Mucosa of rectum (tissue), 2 donors: ENCODE measurements around the gene THUMPD3.
A peak's percentile ranks its signal among the peaks of the same experiment; 100 is the strongest.

ENCODE experiments used
- H3K27ac ChIP-seq, 2 donors: one replicate each; pipeline ENCODE4 v1.7.0; 2013; ENCODE audit warnings: inconsistent platforms in 2 of 2, low read depth in 2 of 2, low read length in 2 of 2
- H3K27me3 ChIP-seq, 2 donors: one replicate each; pipeline ENCODE4 v1.7.0; 2013; ENCODE audit warnings: low read length in 2 of 2; ENCODE audit not compliant: control insufficient read depth in 2 of 2, insufficient read depth in 2 of 2
- H3K36me3 ChIP-seq, 2 donors: one replicate each; pipeline ENCODE4 v1.7.0; 2013; ENCODE audit warnings: low read length in 2 of 2; ENCODE audit not compliant: control insufficient read depth in 2 of 2, insufficient read depth in 2 of 2
- H3K4me1 ChIP-seq, 2 donors: one replicate each; pipeline ENCODE4 v1.7.0; 2013; ENCODE audit warnings: low read length in 2 of 2, mild to moderate bottlenecking in 1 of 2; ENCODE audit not compliant: control insufficient read depth in 2 of 2, insufficient read depth in 2 of 2
- H3K4me3 ChIP-seq, 2 donors: one replicate each; pipeline ENCODE4 v1.7.0; 2013; ENCODE audit warnings: low read length in 2 of 2
- H3K9ac ChIP-seq, 2 donors: one replicate each; pipeline ENCODE4 v1.7.0; 2013; ENCODE audit warnings: low read length in 2 of 2, low read depth in 1 of 2, mild to moderate bottlenecking in 1 of 2
- H3K9me3 ChIP-seq, 2 donors: one replicate each; pipeline ENCODE4 v1.7.0; 2013; ENCODE audit warnings: low read length in 2 of 2; ENCODE audit not compliant: control insufficient read depth in 2 of 2
- donor health status: healthy.
- donor health status: Normal muscosa, but diverticular disease.

THUMPD3 gene

DNA sequence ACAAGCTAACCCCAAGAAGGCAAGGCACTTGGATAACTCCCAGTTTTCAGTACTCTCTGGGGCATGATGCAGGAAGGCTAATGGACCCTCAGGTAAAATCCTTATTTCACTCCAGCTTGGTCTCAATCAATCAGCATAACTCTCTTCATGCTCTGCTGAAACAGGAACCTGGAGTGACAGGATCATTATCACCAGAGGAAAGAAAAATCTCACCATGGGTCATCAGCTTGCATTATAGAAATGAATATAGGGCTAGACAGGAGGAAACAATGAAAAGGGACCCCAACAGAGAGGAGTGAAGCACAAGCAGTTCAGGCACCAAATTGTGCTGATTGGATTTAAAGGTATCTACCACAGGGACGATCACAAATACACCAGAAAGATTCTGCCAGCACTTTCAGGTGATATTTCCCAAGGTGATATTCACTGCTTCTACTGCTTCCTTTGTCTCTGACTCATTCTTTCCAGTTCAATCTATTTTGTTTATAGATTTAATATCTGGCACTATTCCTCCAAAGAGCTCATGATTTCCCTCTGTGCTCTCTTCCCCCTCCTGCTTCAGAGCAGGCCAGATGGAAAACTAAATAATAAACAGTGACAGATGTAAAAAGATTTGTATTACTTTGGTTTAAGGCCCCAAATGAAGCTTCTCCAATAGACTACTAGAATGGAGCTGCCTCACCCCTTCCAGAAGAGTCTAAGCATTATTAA lies 22.9 kb upstream of the THUMPD3 start:
- H3K4me3 ChIP-seq: no peak overlapping the region
- no peak overlapping the region for H3K9ac ChIP-seq
- no peaks in the 10 kb centered on the region for H3K9me3 ChIP-seq
- H3K36me3 ChIP-seq: no peaks in the 10 kb centered on the region
- H3K27ac ChIP-seq: peak overlapping the region in 1 of 2 donors; percentile 1
- peaks cover 15 to 16% of the 10 kb centered on the region in 2 donors for H3K4me1 ChIP-seq
- no peaks in the 10 kb centered on the region for H3K27me3 ChIP-seq

DNA sequence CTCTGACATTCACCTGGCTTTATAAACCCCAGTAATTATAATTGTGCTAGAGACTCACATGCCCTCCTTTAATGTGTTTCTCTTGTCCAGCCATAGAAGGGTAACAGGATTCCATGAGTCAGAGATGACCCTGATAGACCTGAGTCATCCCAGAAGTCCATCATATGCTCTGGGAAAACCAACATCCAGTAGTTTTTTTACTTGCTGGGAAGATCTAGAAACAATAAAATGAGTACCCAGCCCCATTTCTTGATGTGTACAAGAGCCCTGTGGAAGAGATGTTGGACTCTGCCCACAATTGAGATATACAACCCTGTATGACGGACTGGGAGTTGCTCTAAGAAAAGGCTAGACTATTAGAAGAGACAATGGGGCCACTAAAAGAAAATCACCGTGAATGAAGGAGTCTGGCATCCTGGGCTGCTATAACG lies 22.4 kb upstream of the THUMPD3 start:
- Histone ChIP-seq H3K9me3 (no peaks in the 10 kb centered on the region), H3K4me1 (peaks cover 15 to 16% of the 10 kb centered on the region in 2 donors), H3K27ac (peak overlapping the region in 1 of 2 donors; percentile 1)

GRCh38 chr3:9342696-9343095 lies 20.2 kb upstream of the THUMPD3 start:
- Histone ChIP-seq H3K4me1 (peaks cover 15 to 16% of the 10 kb centered on the region in 2 donors), H3K36me3 (no peaks in the 10 kb centered on the region), H3K27ac (peak overlapping the region; percentile 64 to 81), H3K9me3 (no peaks in the 10 kb centered on the region), H3K9ac (peak overlapping the region in 1 of 2 donors; percentile 12), H3K4me3 (peak overlapping the region; percentile 33 to 51), H3K27me3 (no peaks in the 10 kb centered on the region)

More for the DNA sequence above, 22.4 kb upstream of the THUMPD3 start:
- H3K9ac ChIP-seq: no peak overlapping the region
- H3K36me3 ChIP-seq: no peaks in the 10 kb centered on the region
- H3K27me3 ChIP-seq: no peaks in the 10 kb centered on the region
- H3K4me3 ChIP-seq: no peak overlapping the region

DNA sequence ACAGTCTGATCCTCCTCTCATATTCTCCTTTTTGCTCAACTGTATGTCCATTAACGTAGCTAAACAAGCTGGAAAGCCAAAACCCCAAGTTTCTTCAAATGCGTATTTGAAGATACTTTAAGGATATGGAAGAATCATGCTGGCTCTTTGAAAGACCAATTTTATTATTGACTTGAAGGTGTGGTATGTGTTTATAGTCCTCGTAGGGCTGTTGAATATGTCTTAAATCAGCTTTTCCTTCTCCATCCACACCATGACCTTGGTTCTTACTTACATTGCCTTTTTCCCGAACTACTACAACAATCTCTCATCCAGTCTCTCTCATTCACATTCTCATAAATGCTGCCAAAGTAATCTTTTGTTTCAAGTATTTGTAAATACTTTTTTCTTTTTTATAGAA lies 19.7 kb upstream of the THUMPD3 start:
- Histone ChIP-seq H3K4me1 (peaks cover 15 to 16% of the 10 kb centered on the region in 2 donors), H3K9ac (no peak overlapping the region), H3K4me3 (peak overlapping the region; percentile 33 to 51), H3K9me3 (no peaks in the 10 kb centered on the region), H3K27ac (peak overlapping the region; percentile 64 to 81), H3K27me3 (no peaks in the 10 kb centered on the region), H3K36me3 (no peaks in the 10 kb centered on the region)

GRCh38 chr3:9345041-9345440 lies 17.8 kb upstream of the THUMPD3 start:
- H3K27me3 ChIP-seq: no peaks in the 10 kb centered on the region
- H3K9ac ChIP-seq: no peak overlapping the region
- H3K36me3 ChIP-seq: no peaks in the 10 kb centered on the region
- no peak overlapping the region for H3K27ac ChIP-seq
- H3K9me3 ChIP-seq: no peaks in the 10 kb centered on the region
- no peak overlapping the region for H3K4me3 ChIP-seq
- peaks cover 12 to 16% of the 10 kb centered on the region in 2 donors for H3K4me1 ChIP-seq

DNA sequence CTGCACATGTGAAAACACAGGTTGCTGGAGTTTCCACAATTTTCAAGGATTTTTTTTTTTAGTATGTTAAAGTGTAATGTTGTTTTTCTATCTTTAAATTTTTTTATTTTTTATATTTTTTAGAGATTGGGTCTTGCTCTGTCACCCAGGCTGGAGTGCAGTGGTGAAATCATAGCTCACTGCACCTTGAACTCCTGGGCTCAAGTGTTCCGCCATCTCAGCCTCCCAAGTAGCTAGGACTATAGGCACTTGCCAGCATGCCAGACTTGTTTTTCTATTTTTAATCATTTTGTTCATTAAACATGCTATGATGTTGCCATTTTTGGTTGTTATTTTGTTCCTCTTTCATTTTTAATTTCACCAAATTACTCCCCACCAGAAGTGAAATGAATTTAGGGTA lies 16.7 kb upstream of the THUMPD3 start:
- no peak overlapping the region for H3K27ac ChIP-seq
- no peaks in the 10 kb centered on the region for H3K27me3 ChIP-seq
- H3K9me3 ChIP-seq: no peaks in the 10 kb centered on the region
- no peak overlapping the region for H3K9ac ChIP-seq
- H3K36me3 ChIP-seq: no peaks in the 10 kb centered on the region
- H3K4me1 ChIP-seq: peaks cover 9 to 11% of the 10 kb centered on the region in 2 donors
- H3K4me3 ChIP-seq: no peak overlapping the region

GRCh38 chr3:9347081-9347480 lies 15.8 kb upstream of the THUMPD3 start:
- H3K27ac ChIP-seq: no peak overlapping the region
- peaks cover 16 to 17% of the 10 kb centered on the region in 2 donors for H3K4me1 ChIP-seq
- no peak overlapping the region for H3K4me3 ChIP-seq
- no peaks in the 10 kb centered on the region for H3K9me3 ChIP-seq
- H3K36me3 ChIP-seq: no peaks in the 10 kb centered on the region
- H3K9ac ChIP-seq: no peak overlapping the region
- no peaks in the 10 kb centered on the region for H3K27me3 ChIP-seq

GRCh38 chr3:9347887-9348286 lies 15.0 kb upstream of the THUMPD3 start:
- H3K4me1 ChIP-seq: peaks cover 15 to 18% of the 10 kb centered on the region in 2 donors
- no peak overlapping the region for H3K4me3 ChIP-seq
- no peaks in the 10 kb centered on the region for H3K27me3 ChIP-seq
- no peak overlapping the region for H3K9ac ChIP-seq
- H3K9me3 ChIP-seq: no peaks in the 10 kb centered on the region
- H3K27ac ChIP-seq: no peak overlapping the region
- no peaks in the 10 kb centered on the region for H3K36me3 ChIP-seq

DNA sequence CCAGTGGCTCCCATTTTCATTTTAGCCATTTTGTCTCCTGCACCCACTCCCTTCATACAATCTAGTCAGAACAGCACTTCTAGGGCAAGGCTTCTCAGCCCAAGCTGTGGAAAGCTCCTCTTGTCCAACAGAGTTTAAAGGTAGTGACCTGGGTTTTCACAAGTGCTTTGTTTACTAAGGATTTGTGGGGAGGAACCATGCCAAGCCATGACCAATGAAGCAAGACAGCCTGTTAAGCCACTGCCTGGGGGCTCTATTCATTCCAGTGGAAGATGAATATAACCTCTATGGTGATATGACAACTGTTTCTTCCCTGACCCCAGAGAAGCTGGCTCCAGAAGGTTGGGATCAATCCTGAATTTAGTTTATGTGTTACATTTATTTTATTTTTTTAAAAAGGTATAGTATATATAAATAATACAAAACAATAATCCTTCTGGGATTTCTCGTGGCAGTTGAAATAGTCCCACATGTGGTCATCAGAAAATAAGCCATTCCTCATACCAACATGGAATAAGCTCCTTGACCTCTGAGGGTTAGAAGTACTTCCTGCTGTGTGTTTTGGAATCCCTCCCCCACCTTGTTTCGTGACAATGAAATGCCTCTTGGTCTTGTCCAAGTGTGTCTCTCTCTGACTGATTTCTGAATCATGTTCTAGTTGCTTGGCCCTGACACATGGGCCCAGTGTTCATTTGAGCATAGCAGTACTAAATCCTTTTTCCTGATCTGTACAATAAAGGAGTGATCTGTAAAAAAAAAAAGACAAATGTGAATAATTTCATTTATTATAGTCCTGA lies 13.3 kb upstream of the THUMPD3 start:
- Histone ChIP-seq H3K9ac (no peak overlapping the region), H3K36me3 (no peaks in the 10 kb centered on the region), H3K9me3 (no peaks in the 10 kb centered on the region), H3K4me1 (peaks cover 24 to 29% of the 10 kb centered on the region in 2 donors), H3K27ac (no peak overlapping the region), H3K27me3 (no peaks in the 10 kb centered on the region), H3K4me3 (no peak overlapping the region)

GRCh38 chr3:9351709-9352126 lies 11.1 kb upstream of the THUMPD3 start:
- Histone ChIP-seq H3K9me3 (no peaks in the 10 kb centered on the region), H3K36me3 (no peaks in the 10 kb centered on the region), H3K4me3 (no peak overlapping the region), H3K27me3 (no peaks in the 10 kb centered on the region), H3K27ac (peak overlapping the region; percentile 71 to 74), H3K9ac (peak overlapping the region in 1 of 2 donors; percentile 29), H3K4me1 (peaks cover 26 to 32% of the 10 kb centered on the region in 2 donors)
